ENCODE results near the gene SPRYD3. TPM values are rescaled to one million over a fixed set of nuclear protein-coding genes. Genes with fewer than 3 reads are reported as not detected.

Gene SPRYD3
- total and polyA plus RNA-seq, 12 donors, result 16.4 to 74.6 (median 43.1) TPM

- peaks cover 0 to 44% of the 10 kb centered on the region in 2 donors for H3K36me3 ChIP-seq (replicated peaks in 1 of 2)
- H3K9me3 ChIP-seq (replicated peaks in 1 of 3), result no peaks in the 10 kb centered on the region
- intact Hi-C loops (cut with DNase I), result no loop called here
- peak; percentile 95 to 98 (median 97) for DNase-seq
- peak; percentile 59 to 67 for TF ChIP-seq POLR2A (IDR thresholded peaks at IDR 0.05)
- TF ChIP-seq, protein P1, sequence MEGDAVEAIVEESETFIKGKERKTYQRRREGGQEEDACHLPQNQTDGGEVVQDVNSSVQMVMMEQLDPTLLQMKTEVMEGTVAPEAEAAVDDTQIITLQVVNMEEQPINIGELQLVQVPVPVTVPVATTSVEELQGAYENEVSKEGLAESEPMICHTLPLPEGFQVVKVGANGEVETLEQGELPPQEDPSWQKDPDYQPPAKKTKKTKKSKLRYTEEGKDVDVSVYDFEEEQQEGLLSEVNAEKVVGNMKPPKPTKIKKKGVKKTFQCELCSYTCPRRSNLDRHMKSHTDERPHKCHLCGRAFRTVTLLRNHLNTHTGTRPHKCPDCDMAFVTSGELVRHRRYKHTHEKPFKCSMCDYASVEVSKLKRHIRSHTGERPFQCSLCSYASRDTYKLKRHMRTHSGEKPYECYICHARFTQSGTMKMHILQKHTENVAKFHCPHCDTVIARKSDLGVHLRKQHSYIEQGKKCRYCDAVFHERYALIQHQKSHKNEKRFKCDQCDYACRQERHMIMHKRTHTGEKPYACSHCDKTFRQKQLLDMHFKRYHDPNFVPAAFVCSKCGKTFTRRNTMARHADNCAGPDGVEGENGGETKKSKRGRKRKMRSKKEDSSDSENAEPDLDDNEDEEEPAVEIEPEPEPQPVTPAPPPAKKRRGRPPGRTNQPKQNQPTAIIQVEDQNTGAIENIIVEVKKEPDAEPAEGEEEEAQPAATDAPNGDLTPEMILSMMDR (IDR thresholded peaks at IDR 0.05), result no peak
- H3K27ac ChIP-seq, result peak overlapping the region; percentile 87 to 99 (median 97)
- H3K4me1 ChIP-seq (replicated peaks in 1 of 2), result peaks cover 55 to 59% of the 10 kb centered on the region in 2 donors
- H3K4me3 ChIP-seq, result peak overlapping the region in 3 of 4 donors; percentile 23 to 49 (median 46)
- 5 to 7% (median 6%) methylated on average over 22 to 48 of the region's 48 CpGs for WGBS, 4 donors
- no peaks in the 10 kb centered on the region for H3K27me3 ChIP-seq
Measured at GRCh38 chr12:53054112-53054878, 24.9 kb downstream of the SPRYD3 start.

GRCh38 chr12:53053218-53054111 is 25.7 kb downstream of the SPRYD3 start:
- peak overlapping the region; percentile 87 to 99 (median 97) for H3K27ac ChIP-seq
- TF ChIP-seq POLR2A (IDR thresholded peaks at IDR 0.05), result peak in 1 of 2 donors; percentile 56
- TF ChIP-seq, protein P1 (IDR thresholded peaks at IDR 0.05), result peak; percentile 34 to 88 (median 82)
- peaks cover 0 to 36% of the 10 kb centered on the region in 2 donors for H3K36me3 ChIP-seq (replicated peaks in 1 of 2)
- 10 to 22% (median 18%) methylated on average over 5 to 16 of the region's 16 CpGs for WGBS, 4 donors
- intact Hi-C loops (cut with DNase I), result no loop called here
- DNase-seq, result peak; percentile 78 to 91 (median 89)
- H3K4me1 ChIP-seq (replicated peaks in 1 of 2), result peaks cover 64 to 68% of the 10 kb centered on the region in 2 donors
- no peaks in the 10 kb centered on the region for H3K27me3 ChIP-seq
- H3K9me3 ChIP-seq (replicated peaks in 1 of 3), result no peaks in the 10 kb centered on the region
- peak overlapping the region in 3 of 4 donors; percentile 23 to 75 (median 49) for H3K4me3 ChIP-seq

- intact Hi-C loops (cut with DNase I), result no loop called here
- Histone ChIP-seq H3K27ac (peak overlapping the region; percentile 92 to 99 (median 97)), H3K4me1 (replicated peaks in 1 of 2) (peaks cover 72 to 76% of the 10 kb centered on the region in 2 donors), H3K9me3 (replicated peaks in 1 of 3) (no peaks in the 10 kb centered on the region), H3K4me3 (peak overlapping the region in 2 of 4 donors; percentile 7 to 75), H3K27me3 (no peaks in the 10 kb centered on the region), H3K36me3 (replicated peaks in 1 of 2) (peaks cover 0 to 28% of the 10 kb centered on the region in 2 donors)
- TF ChIP-seq, protein P1 (IDR thresholded peaks at IDR 0.05), result peak in 1 of 6 experiments; percentile 8
- TF ChIP-seq POLR2A (IDR thresholded peaks at IDR 0.05), result peak; percentile 18 to 70
- peak; percentile 89 to 95 (median 92) for DNase-seq
- 25 to 48% (median 30%) methylated on average over 8 to 11 of the region's 11 CpGs for WGBS, 4 donors
Measured at GRCh38 chr12:53052419-53053217, 26.6 kb downstream of the SPRYD3 start.
